ENCODE measurements around the gene IRX6. TPM values are rescaled to one million over a fixed set of nuclear protein-coding genes. Genes with fewer than 3 reads are reported as not detected.

Gene IRX6
- total RNA-seq, 1 donor from 2014 or later: 0.18 TPM

- H3K27me3 Mint-ChIP-seq: peaks cover 2% of the 10 kb centered on the region
- no peak overlapping the region for H3K4me3 Mint-ChIP-seq
- intact Hi-C loops (cut with micrococcal nuclease): no loop called here
- ATAC-seq (ENCODE audit: low read depth): no peak
- no peak for DNase-seq
- ChIA-PET POLR2A (no interaction called here), CTCF (no interaction called here)
- TF ChIP-seq CTCF (IDR thresholded peaks at IDR 0.05): no peak
- H3K9me3 Mint-ChIP-seq: no peaks in the 10 kb centered on the region
- H3K4me1 Mint-ChIP-seq: no peaks in the 10 kb centered on the region
- no peak overlapping the region for H3K27ac Mint-ChIP-seq
- no peaks in the 10 kb centered on the region for H3K36me3 Mint-ChIP-seq (ENCODE audit: low read depth)
Measured at GRCh38 chr16:55279598-55279997, 44.4 kb upstream of the IRX6 start.

- H3K9me3 Mint-ChIP-seq: no peaks in the 10 kb centered on the region
- no peaks in the 10 kb centered on the region for H3K4me1 Mint-ChIP-seq
- intact Hi-C loops (cut with micrococcal nuclease): no loop called here
- TF ChIP-seq CTCF (IDR thresholded peaks at IDR 0.05): no peak
- no peak overlapping the region for H3K27ac Mint-ChIP-seq
- DNase-seq (no peak), ATAC-seq (ENCODE audit: low read depth) (no peak)
- CTCF ChIA-PET: no interaction called here
- H3K36me3 Mint-ChIP-seq (ENCODE audit: low read depth): no peaks in the 10 kb centered on the region
- no peak overlapping the region for H3K4me3 Mint-ChIP-seq
- peaks cover 2% of the 10 kb centered on the region for H3K27me3 Mint-ChIP-seq
- POLR2A ChIA-PET: no interaction called here
Measured at GRCh38 chr16:55280587-55280986, 43.4 kb upstream of the IRX6 start.

GRCh38 chr16:55282441-55282840 is 41.6 kb upstream of the IRX6 start:
- no peak for TF ChIP-seq CTCF (IDR thresholded peaks at IDR 0.05)
- Mint-ChIP-seq H3K9me3 (peaks cover 5% of the 10 kb centered on the region), H3K36me3 (ENCODE audit: low read depth) (no peaks in the 10 kb centered on the region), H3K27me3 (peaks cover 2% of the 10 kb centered on the region), H3K27ac (no peak overlapping the region), H3K4me3 (no peak overlapping the region), H3K4me1 (no peaks in the 10 kb centered on the region)
- ChIA-PET POLR2A (no interaction called here), CTCF (no interaction called here)
- ATAC-seq (ENCODE audit: low read depth) (no peak), DNase-seq (no peak)
- intact Hi-C loops (cut with micrococcal nuclease): no loop called here

GRCh38 chr16:55283812-55284717 is 39.9 kb upstream of the IRX6 start:
- intact Hi-C loops (cut with micrococcal nuclease): no loop called here
- POLR2A ChIA-PET: no interaction called here
- DNase-seq (no peak), ATAC-seq (ENCODE audit: low read depth) (no peak)
- Mint-ChIP-seq H3K9me3 (peaks cover 12% of the 10 kb centered on the region), H3K27me3 (peaks cover 2% of the 10 kb centered on the region), H3K27ac (no peak overlapping the region), H3K4me3 (no peak overlapping the region), H3K4me1 (no peaks in the 10 kb centered on the region), H3K36me3 (ENCODE audit: low read depth) (no peaks in the 10 kb centered on the region)
- no peak for TF ChIP-seq CTCF (IDR thresholded peaks at IDR 0.05)
- CTCF ChIA-PET: no interaction called here

- intact Hi-C loops (cut with micrococcal nuclease): no loop called here
- no peak for TF ChIP-seq CTCF (IDR thresholded peaks at IDR 0.05)
- CTCF ChIA-PET: no interaction called here
- ATAC-seq (ENCODE audit: low read depth) (no peak), DNase-seq (no peak)
- H3K4me1 Mint-ChIP-seq: no peaks in the 10 kb centered on the region
- no peak overlapping the region for H3K27ac Mint-ChIP-seq
- POLR2A ChIA-PET: no interaction called here
- H3K4me3 Mint-ChIP-seq: no peak overlapping the region
- no peaks in the 10 kb centered on the region for H3K36me3 Mint-ChIP-seq (ENCODE audit: low read depth)
- H3K9me3 Mint-ChIP-seq: peaks cover 15% of the 10 kb centered on the region
- peaks cover 2% of the 10 kb centered on the region for H3K27me3 Mint-ChIP-seq
Measured at GRCh38 chr16:55284718-55285099, 39.3 kb upstream of the IRX6 start.

Measured in activated B cell treated with CpG ODN at 0.5 μM for 24 hours (primary cell).